GM12875 (cell line): ENCODE data around the gene ADGRA3.
A peak's percentile ranks its signal among the peaks of the same experiment; 100 is the strongest.

Experiments used
- H3K4me3 ChIP-seq: one replicate; pipeline ENCODE4 v1.5.1; 2011; ENCODE audit warnings: low read depth, low read length, control low read depth
- TF ChIP-seq, protein P1 (sequence below): IDR thresholded peaks from 2 replicates; pipeline ENCODE4 v1.5.1; 2011; ENCODE audit warnings: low read depth, mild to moderate bottlenecking, control low read depth, inconsistent platforms, low read length, moderate library complexity, borderline replicate concordance; ENCODE audit not compliant: insufficient read depth

The ADGRA3 gene, protein sequence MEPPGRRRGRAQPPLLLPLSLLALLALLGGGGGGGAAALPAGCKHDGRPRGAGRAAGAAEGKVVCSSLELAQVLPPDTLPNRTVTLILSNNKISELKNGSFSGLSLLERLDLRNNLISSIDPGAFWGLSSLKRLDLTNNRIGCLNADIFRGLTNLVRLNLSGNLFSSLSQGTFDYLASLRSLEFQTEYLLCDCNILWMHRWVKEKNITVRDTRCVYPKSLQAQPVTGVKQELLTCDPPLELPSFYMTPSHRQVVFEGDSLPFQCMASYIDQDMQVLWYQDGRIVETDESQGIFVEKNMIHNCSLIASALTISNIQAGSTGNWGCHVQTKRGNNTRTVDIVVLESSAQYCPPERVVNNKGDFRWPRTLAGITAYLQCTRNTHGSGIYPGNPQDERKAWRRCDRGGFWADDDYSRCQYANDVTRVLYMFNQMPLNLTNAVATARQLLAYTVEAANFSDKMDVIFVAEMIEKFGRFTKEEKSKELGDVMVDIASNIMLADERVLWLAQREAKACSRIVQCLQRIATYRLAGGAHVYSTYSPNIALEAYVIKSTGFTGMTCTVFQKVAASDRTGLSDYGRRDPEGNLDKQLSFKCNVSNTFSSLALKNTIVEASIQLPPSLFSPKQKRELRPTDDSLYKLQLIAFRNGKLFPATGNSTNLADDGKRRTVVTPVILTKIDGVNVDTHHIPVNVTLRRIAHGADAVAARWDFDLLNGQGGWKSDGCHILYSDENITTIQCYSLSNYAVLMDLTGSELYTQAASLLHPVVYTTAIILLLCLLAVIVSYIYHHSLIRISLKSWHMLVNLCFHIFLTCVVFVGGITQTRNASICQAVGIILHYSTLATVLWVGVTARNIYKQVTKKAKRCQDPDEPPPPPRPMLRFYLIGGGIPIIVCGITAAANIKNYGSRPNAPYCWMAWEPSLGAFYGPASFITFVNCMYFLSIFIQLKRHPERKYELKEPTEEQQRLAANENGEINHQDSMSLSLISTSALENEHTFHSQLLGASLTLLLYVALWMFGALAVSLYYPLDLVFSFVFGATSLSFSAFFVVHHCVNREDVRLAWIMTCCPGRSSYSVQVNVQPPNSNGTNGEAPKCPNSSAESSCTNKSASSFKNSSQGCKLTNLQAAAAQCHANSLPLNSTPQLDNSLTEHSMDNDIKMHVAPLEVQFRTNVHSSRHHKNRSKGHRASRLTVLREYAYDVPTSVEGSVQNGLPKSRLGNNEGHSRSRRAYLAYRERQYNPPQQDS (N-terminal part only)

GRCh38 chr4:22515888-22516541 is at the start of gene ADGRA3:
Gene ADGRA3, minus strand, starts transcription at chr4:22516066. Its CDS starts 282 bp downstream, at chr4:22515784.
- TF ChIP-seq, protein P1, sequence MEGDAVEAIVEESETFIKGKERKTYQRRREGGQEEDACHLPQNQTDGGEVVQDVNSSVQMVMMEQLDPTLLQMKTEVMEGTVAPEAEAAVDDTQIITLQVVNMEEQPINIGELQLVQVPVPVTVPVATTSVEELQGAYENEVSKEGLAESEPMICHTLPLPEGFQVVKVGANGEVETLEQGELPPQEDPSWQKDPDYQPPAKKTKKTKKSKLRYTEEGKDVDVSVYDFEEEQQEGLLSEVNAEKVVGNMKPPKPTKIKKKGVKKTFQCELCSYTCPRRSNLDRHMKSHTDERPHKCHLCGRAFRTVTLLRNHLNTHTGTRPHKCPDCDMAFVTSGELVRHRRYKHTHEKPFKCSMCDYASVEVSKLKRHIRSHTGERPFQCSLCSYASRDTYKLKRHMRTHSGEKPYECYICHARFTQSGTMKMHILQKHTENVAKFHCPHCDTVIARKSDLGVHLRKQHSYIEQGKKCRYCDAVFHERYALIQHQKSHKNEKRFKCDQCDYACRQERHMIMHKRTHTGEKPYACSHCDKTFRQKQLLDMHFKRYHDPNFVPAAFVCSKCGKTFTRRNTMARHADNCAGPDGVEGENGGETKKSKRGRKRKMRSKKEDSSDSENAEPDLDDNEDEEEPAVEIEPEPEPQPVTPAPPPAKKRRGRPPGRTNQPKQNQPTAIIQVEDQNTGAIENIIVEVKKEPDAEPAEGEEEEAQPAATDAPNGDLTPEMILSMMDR, result no peak
- H3K4me3 ChIP-seq, result peak within 1 kb of the TSS; percentile 61

DNA sequence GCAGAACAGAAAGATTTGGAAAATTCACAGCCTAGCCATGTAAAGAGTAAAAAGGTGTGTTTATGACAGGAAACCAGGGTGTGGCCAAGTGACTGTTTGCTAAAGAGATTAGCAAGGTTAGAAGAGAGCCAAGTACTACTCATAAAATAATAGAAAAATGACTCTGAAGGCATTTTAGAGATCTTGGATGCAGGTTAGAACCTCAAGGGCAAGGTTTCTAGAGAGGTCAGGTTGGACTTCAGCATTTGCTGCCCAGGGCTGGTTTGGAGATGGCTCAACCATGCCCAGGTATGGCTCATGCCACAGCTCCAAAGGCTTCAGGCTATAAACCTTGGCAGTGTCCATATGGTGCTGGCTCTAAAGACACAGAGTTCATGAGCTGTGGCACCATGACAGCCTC is 40.6 kb upstream of the ADGRA3 start:
- no peak overlapping the region for H3K4me3 ChIP-seq
- TF ChIP-seq, protein P1, result no peak

GRCh38 chr4:22554670-22555069 is 38.8 kb upstream of the ADGRA3 start:
- no peak overlapping the region for H3K4me3 ChIP-seq
- TF ChIP-seq, protein P1, result no peak

GRCh38 chr4:22553560-22553959 is 37.7 kb upstream of the ADGRA3 start:
- H3K4me3 ChIP-seq, result no peak overlapping the region
- TF ChIP-seq, protein P1, result no peak

- TF ChIP-seq, protein P1, result no peak
Measured at GRCh38 chr4:22552812-22553211, 36.9 kb upstream of the ADGRA3 start.

DNA sequence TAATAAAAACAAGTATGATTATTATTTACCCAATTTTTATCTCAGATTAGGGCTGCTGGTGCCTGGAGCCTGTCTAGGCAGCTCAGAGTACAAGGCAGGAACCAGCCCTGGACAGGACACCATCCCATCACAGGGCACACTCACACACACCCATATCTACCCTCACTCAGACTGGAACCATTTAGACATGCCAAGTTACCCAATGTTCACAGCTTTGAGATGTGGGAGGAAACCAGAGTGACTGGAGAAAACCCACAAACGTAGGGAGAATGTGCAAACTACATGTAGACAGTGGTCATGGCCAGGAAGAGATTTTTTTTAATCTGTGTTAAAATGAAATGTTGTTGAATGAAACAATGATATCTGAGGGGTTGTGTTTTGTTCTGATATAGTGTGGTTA is 35.7 kb upstream of the ADGRA3 start:
- TF ChIP-seq, protein P1, result no peak

More at GRCh38 chr4:22552812-22553211, 36.9 kb upstream of the ADGRA3 start:
- no peak overlapping the region for H3K4me3 ChIP-seq

More for the DNA sequence above, 35.7 kb upstream of the ADGRA3 start:
- no peak overlapping the region for H3K4me3 ChIP-seq
